Activated effector memory CD4-positive, alpha-beta T cell treated with anti-CD3 and anti-CD28 coated beads, Interleukin-2, amount 50 U/mL, for 16 hours (primary cell): Measurements from ENCODE around the gene ALG1.
"Not testable (repeated sequence)": the region's sequence is repeated elsewhere in the genome, so short reads cannot be mapped to it uniquely, and the experiment has no call there.

Source experiments
- DNase-seq: peaks from one replicate; pipeline ENCODE4 v3.0.0-alpha.2; 2020

The ALG1 gene

GRCh38 chr16:5103296-5104032 is 31.8 kb downstream of the ALG1 start:
- DNase-seq, result not testable (repeated sequence)

- DNase-seq, result not testable (repeated sequence)
Measured at GRCh38 chr16:5105039-5105438, 33.4 kb downstream of the ALG1 start.

GRCh38 chr16:5108505-5109158 is 37.0 kb downstream of the ALG1 start:
- DNase-seq, result no peak

GRCh38 chr16:5110933-5111332 is 39.3 kb downstream of the ALG1 start:
- not testable (repeated sequence) for DNase-seq

GRCh38 chr16:5116780-5117295 is 45.2 kb downstream of the ALG1 start:
- not testable (repeated sequence) for DNase-seq

GRCh38 chr16:5117300-5118087 is 45.9 kb downstream of the ALG1 start:
- DNase-seq, result peak; percentile 65

GRCh38 chr16:5131467-5132004 is 59.9 kb downstream of the ALG1 start:
- not testable (repeated sequence) for DNase-seq

- not testable (repeated sequence) for DNase-seq
Measured at GRCh38 chr16:5132915-5133600, 61.4 kb downstream of the ALG1 start.

GRCh38 chr16:5134739-5135452 is 63.3 kb downstream of the ALG1 start:
- DNase-seq, result not testable (repeated sequence)
